HG02588 (cell line): ENCODE measurements around the gene PTPRG.

Experiments used
- ATAC-seq: cut with Tn5 transposase; IDR thresholded peaks from one replicate; pipeline ENCODE4 v1.9.1; 2021; ENCODE audit warnings: mild to moderate bottlenecking, moderate library complexity; ENCODE audit not compliant: unreplicated experiment

The PTPRG gene

GRCh38 chr3:62199126-62199525, 637.8 kb downstream of the PTPRG start:
- no peak for ATAC-seq

GRCh38 chr3:62201438-62202035, 640.2 kb downstream of the PTPRG start:
- no peak for ATAC-seq

- ATAC-seq: no peak
Measured at GRCh38 chr3:62203152-62203551, 641.8 kb downstream of the PTPRG start.

GRCh38 chr3:62203561-62203960, 642.2 kb downstream of the PTPRG start:
- no peak for ATAC-seq

- no peak for ATAC-seq
Measured at GRCh38 chr3:62207197-62207596, 645.8 kb downstream of the PTPRG start.

GRCh38 chr3:62208385-62208784, 647.0 kb downstream of the PTPRG start:
- ATAC-seq: no peak

GRCh38 chr3:62209101-62209500, 647.7 kb downstream of the PTPRG start:
- ATAC-seq: no peak

- ATAC-seq: no peak
Measured at GRCh38 chr3:62210011-62210410, 648.6 kb downstream of the PTPRG start.

GRCh38 chr3:62211675-62212429, 650.5 kb downstream of the PTPRG start:
- no peak for ATAC-seq

GRCh38 chr3:62214850-62215249, 653.5 kb downstream of the PTPRG start:
- ATAC-seq: no peak

- no peak for ATAC-seq
Measured at GRCh38 chr3:62220616-62221015, 659.2 kb downstream of the PTPRG start.

- ATAC-seq: no peak
Measured at GRCh38 chr3:62225051-62225450, 663.7 kb downstream of the PTPRG start.

- no peak for ATAC-seq
Measured at GRCh38 chr3:62226601-62227339, 665.4 kb downstream of the PTPRG start.

- no peak for ATAC-seq
Measured at GRCh38 chr3:62228467-62228866, 667.1 kb downstream of the PTPRG start.

- ATAC-seq: no peak
Measured at GRCh38 chr3:62229211-62229610, 667.8 kb downstream of the PTPRG start.

GRCh38 chr3:62229908-62230307, 668.5 kb downstream of the PTPRG start:
- ATAC-seq: no peak

GRCh38 chr3:62233065-62233464, 671.7 kb downstream of the PTPRG start:
- ATAC-seq: no peak

GRCh38 chr3:62236016-62236415, 674.6 kb downstream of the PTPRG start:
- ATAC-seq: no peak

GRCh38 chr3:62237286-62237948, 676.0 kb downstream of the PTPRG start:
- ATAC-seq: no peak

GRCh38 chr3:62238003-62238402, 676.6 kb downstream of the PTPRG start:
- peak; percentile 68 for ATAC-seq

- ATAC-seq: no peak
Measured at GRCh38 chr3:62238431-62238830, 677.1 kb downstream of the PTPRG start.
